GM21526 (cell line): Measurements from ENCODE around the gene TNK2.

Experiments used
- ATAC-seq: cut with Tn5 transposase; IDR thresholded peaks from one replicate; pipeline ENCODE4 v1.9.1; 2021; ENCODE audit warnings: moderate library complexity; ENCODE audit not compliant: unreplicated experiment, low FRiP score

Gene TNK2

GRCh38 chr3:195900436-195901355 lies 7.7 kb downstream of the TNK2 start:
- no peak for ATAC-seq

GRCh38 chr3:195899701-195900435 lies 8.5 kb downstream of the TNK2 start:
- ATAC-seq = no peak

GRCh38 chr3:195897853-195898415 lies 10.4 kb downstream of the TNK2 start:
- ATAC-seq = no peak

GRCh38 chr3:195897081-195897852 lies 11.1 kb downstream of the TNK2 start:
- ATAC-seq = no peak

GRCh38 chr3:195896361-195897080 lies 11.8 kb downstream of the TNK2 start:
- peak; percentile 5 for ATAC-seq

GRCh38 chr3:195895861-195896360 lies 12.4 kb downstream of the TNK2 start:
- ATAC-seq = peak; percentile 37

GRCh38 chr3:195895078-195895860 lies 13.1 kb downstream of the TNK2 start:
- peak; percentile 64 for ATAC-seq

GRCh38 chr3:195893916-195894465 lies 14.4 kb downstream of the TNK2 start:
- ATAC-seq = no peak

GRCh38 chr3:195893516-195893915 lies 14.8 kb downstream of the TNK2 start:
- no peak for ATAC-seq

- no peak for ATAC-seq
Observed at GRCh38 chr3:195893044-195893395, 15.3 kb downstream of the TNK2 start.

GRCh38 chr3:195892105-195893043 lies 16.0 kb downstream of the TNK2 start:
- no peak for ATAC-seq

GRCh38 chr3:195891431-195892104 lies 16.8 kb downstream of the TNK2 start:
- no peak for ATAC-seq

- ATAC-seq = no peak
Observed at GRCh38 chr3:195889870-195890295, 18.5 kb downstream of the TNK2 start.

GRCh38 chr3:195888981-195889869 lies 19.1 kb downstream of the TNK2 start:
- ATAC-seq = no peak

- ATAC-seq = no peak
Observed at GRCh38 chr3:195888311-195888761, 20.0 kb downstream of the TNK2 start.

- ATAC-seq = no peak
Observed at GRCh38 chr3:195887670-195888069, 20.7 kb downstream of the TNK2 start.
